ENCODE results near the gene F2RL1. TPM values are rescaled to one million over a fixed set of nuclear protein-coding genes. Genes with fewer than 3 reads are reported as not detected.

Gene F2RL1
- total RNA-seq, 6 donors from 2014 or later = 2.1 to 9.7 (median 8.1) TPM

- Histone ChIP-seq H3K4me1 (peaks cover 9 to 21% (median 13%) of the 10 kb centered on the region in 4 donors), H3K4me3 (no peak overlapping the region), H3K36me3 (no peaks in the 10 kb centered on the region), H3K27ac (no peak overlapping the region), H3K9me3 (no peaks in the 10 kb centered on the region), H3K27me3 (no peaks in the 10 kb centered on the region)
- ATAC-seq (ENCODE audit: low FRiP score in 2 of 2) (no peak), DNase-seq (no peak)
- TF ChIP-seq CTCF (IDR thresholded peaks at IDR 0.05) (no peak), EP300 (IDR thresholded peaks at IDR 0.05) (no peak), POLR2AphosphoS5 (IDR thresholded peaks at IDR 0.05) (no peak), POLR2A (IDR thresholded peaks at IDR 0.05) (no peak)
- WGBS, 2 donors = 59 to 68% methylated on average over 4 of the region's 4 CpGs
These were observed 24.0 kb upstream of the F2RL1 start for GRCh38 chr5:76794871-76795270.

GRCh38 chr5:76799588-76799987 is 19.2 kb upstream of the F2RL1 start:
- 95 to 100% methylated on average over 1 of the region's 1 CpG for WGBS, 2 donors
- TF ChIP-seq POLR2AphosphoS5 (IDR thresholded peaks at IDR 0.05) = no peak
- TF ChIP-seq CTCF (IDR thresholded peaks at IDR 0.05) = no peak
- TF ChIP-seq EP300 (IDR thresholded peaks at IDR 0.05) = no peak
- no peak for TF ChIP-seq POLR2A (IDR thresholded peaks at IDR 0.05)

GRCh38 chr5:76800579-76800978 is 18.3 kb upstream of the F2RL1 start:
- ATAC-seq (ENCODE audit: low FRiP score in 2 of 2) = no peak
- TF ChIP-seq POLR2A (IDR thresholded peaks at IDR 0.05) (no peak), CTCF (IDR thresholded peaks at IDR 0.05) (no peak), POLR2AphosphoS5 (IDR thresholded peaks at IDR 0.05) (no peak), EP300 (IDR thresholded peaks at IDR 0.05) (no peak)
- peaks cover 0 to 4% (median 0%) of the 10 kb centered on the region in 4 donors for H3K4me1 ChIP-seq
- no peak overlapping the region for H3K4me3 ChIP-seq
- H3K27me3 ChIP-seq = no peaks in the 10 kb centered on the region
- 96 to 100% methylated on average over 3 of the region's 3 CpGs for WGBS, 2 donors
- no peaks in the 10 kb centered on the region for H3K9me3 ChIP-seq
- H3K36me3 ChIP-seq = no peaks in the 10 kb centered on the region
- H3K27ac ChIP-seq = no peak overlapping the region
- no peak for DNase-seq

More at GRCh38 chr5:76799588-76799987, 19.2 kb upstream of the F2RL1 start:
- H3K4me1 ChIP-seq = peaks cover 0 to 4% (median 0%) of the 10 kb centered on the region in 4 donors
- no peaks in the 10 kb centered on the region for H3K27me3 ChIP-seq
- H3K36me3 ChIP-seq = no peaks in the 10 kb centered on the region
- H3K9me3 ChIP-seq = no peaks in the 10 kb centered on the region
- H3K27ac ChIP-seq = no peak overlapping the region
- DNase-seq (no peak), ATAC-seq (ENCODE audit: low FRiP score in 2 of 2) (no peak)
- H3K4me3 ChIP-seq = no peak overlapping the region

GRCh38 chr5:76801159-76801802 is 17.5 kb upstream of the F2RL1 start:
- ATAC-seq (ENCODE audit: low FRiP score in 2 of 2) (peak in 1 of 2 donors; percentile 81), DNase-seq (no peak)
- H3K9me3 ChIP-seq = no peaks in the 10 kb centered on the region
- H3K4me3 ChIP-seq = no peak overlapping the region
- H3K27me3 ChIP-seq = no peaks in the 10 kb centered on the region
- H3K36me3 ChIP-seq = no peaks in the 10 kb centered on the region
- peaks cover 0 to 4% (median 0%) of the 10 kb centered on the region in 4 donors for H3K4me1 ChIP-seq
- H3K27ac ChIP-seq = no peak overlapping the region
- no peak for TF ChIP-seq POLR2A (IDR thresholded peaks at IDR 0.05)
- no peak for TF ChIP-seq CTCF (IDR thresholded peaks at IDR 0.05)
- TF ChIP-seq POLR2AphosphoS5 (IDR thresholded peaks at IDR 0.05) = no peak
- no peak for TF ChIP-seq EP300 (IDR thresholded peaks at IDR 0.05)
- WGBS, 2 donors = 45 to 47% methylated on average over 4 of the region's 4 CpGs

GRCh38 chr5:76801803-76802195 is 17.0 kb upstream of the F2RL1 start:
- ATAC-seq (ENCODE audit: low FRiP score in 2 of 2) (peak in 1 of 2 donors; percentile 12), DNase-seq (no peak)
- H3K4me3 ChIP-seq = no peak overlapping the region
- no peak for TF ChIP-seq POLR2A (IDR thresholded peaks at IDR 0.05)
- TF ChIP-seq EP300 (IDR thresholded peaks at IDR 0.05) = no peak
- no peak for TF ChIP-seq CTCF (IDR thresholded peaks at IDR 0.05)
- no peak for TF ChIP-seq POLR2AphosphoS5 (IDR thresholded peaks at IDR 0.05)
- WGBS, 2 donors = 80% methylated on average over 3 of the region's 3 CpGs
- H3K27me3 ChIP-seq = no peaks in the 10 kb centered on the region
- no peaks in the 10 kb centered on the region for H3K9me3 ChIP-seq
- no peak overlapping the region for H3K27ac ChIP-seq
- H3K4me1 ChIP-seq = peaks cover 0 to 4% (median 0%) of the 10 kb centered on the region in 4 donors
- no peaks in the 10 kb centered on the region for H3K36me3 ChIP-seq
